K562 (cell line): ENCODE results near the gene TRIM27. TPM values are rescaled to one million over a fixed set of nuclear protein-coding genes. Genes with fewer than 3 reads are reported as not detected.

Experiments used
- KDM1A ChIP-seq, 2 experiments: fragments of 450-650 bp; IDR thresholded peaks; 2 replicates each; pipeline ENCODE4 v1.6.1; 2016; ENCODE audit warnings: mild to moderate bottlenecking in 2 of 2
- MTA3 ChIP-seq: fragments of 450-650 bp; formaldehyde crosslinking; IDR thresholded peaks from 2 replicates; pipeline ENCODE4 v1.6.1; 2017; ENCODE audit warnings: mild to moderate bottlenecking, borderline replicate concordance
- NFATC3 ChIP-seq: fragments of 450-650 bp; IDR thresholded peaks from 2 replicates; pipeline ENCODE4 v1.6.1; 2017; ENCODE audit warnings: mild to moderate bottlenecking
- NFXL1 ChIP-seq: fragments of 450-650 bp; formaldehyde crosslinking; IDR thresholded peaks from 2 replicates; pipeline ENCODE4 v1.4.0; 2021; ENCODE audit warnings: mild to moderate bottlenecking
- PTRF ChIP-seq: fragments of 450-650 bp; IDR thresholded peaks from 2 replicates; pipeline ENCODE4 v1.6.1; 2016; ENCODE audit warnings: mild to moderate bottlenecking, missing genetic modification characterization, missing compliant biosample characterization
- REST ChIP-seq, 2 experiments: fragments of 450-650 bp; formaldehyde crosslinking in 1 of 2; IDR thresholded peaks; 2 replicates each; pipeline versions ENCODE4 v1.4.0 to v1.6.1; 2014 to 2020; ENCODE audit warnings: mild to moderate bottlenecking in 2 of 2, borderline replicate concordance in 1 of 2, low read depth in 1 of 2
- ZNF175 ChIP-seq: fragments of 200-800 bp; sonication (Bioruptor generic); IDR thresholded peaks from 2 replicates; pipeline ENCODE4 v1.6.1; 2016; ENCODE audit warnings: low read depth, mild to moderate bottlenecking, missing genetic modification characterization, missing compliant biosample characterization
- ZNF407 ChIP-seq: fragments of 450-650 bp; IDR thresholded peaks from 2 replicates; pipeline ENCODE4 v1.6.1; 2016; ENCODE audit warnings: low read depth
- polyA plus RNA-seq, 8 experiments: library from polyadenylated mRNA; depleted of rRNA in 4 of 8; stranded (reverse) in 5 of 8; unstranded in 3 of 8; fragments of >200 nt; fragmentation: Nextera tagmentation in 2 of 8; fragmentation: Illumina TruSeq in 1 of 8; extraction: Ambion mirVana in 2 of 8; extraction: Trizol in 1 of 8; gene quantifications; 2 replicates each; pipeline versions ENCODE4 v1.2.1 to v1.2.3, GENCODE V29; 2011 to 2014; ENCODE audit warnings: inconsistent platforms in 1 of 8, missing spikeins in 1 of 8
- total RNA-seq, 7 experiments: library from RNA; depleted of rRNA in 6 of 7; stranded (reverse); fragments of >200 nt in 6 of 7; fragmentation: Illumina TruSeq in 2 of 7; extraction: Trizol in 2 of 7; gene quantifications; 2 replicates each; pipeline versions ENCODE4 v1.2.1 to v1.2.3, GENCODE V29; 2011 to 2021; ENCODE audit warnings: low replicate concordance in 1 of 7
- TF ChIP-seq, protein P1 (sequence below): fragments of 250-450 bp; sonication (Bioruptor Pico); IDR thresholded peaks from 2 replicates; pipeline ENCODE4 v1.8.0; 2021; ENCODE audit warnings: borderline replicate concordance, mild to moderate bottlenecking, moderate library complexity; ENCODE audit not compliant: poor library complexity, severe bottlenecking

Gene TRIM27
- total and polyA plus RNA-seq, 9 of the 15 experiments (the other 6 are each of a cell fraction or from before 2014, with no cell fraction given) = 37.7 to 235 (median 122) TPM

GRCh38 chr6:28943557-28944411 is 20.0 kb upstream of the TRIM27 start (continued):
- no peak; the same call in 1 of the 2 replicates for TF ChIP-seq REST (IDR thresholded peaks at IDR 0.05; ENCODE audit: borderline replicate concordance)
- TF ChIP-seq REST (CRISPR knock-in tag; IDR thresholded peaks at IDR 0.05; ENCODE audit: low read depth) = peak; percentile 71; the same call in 1 of the 2 replicates
- peak; percentile 56; the same call in 1 of the 2 replicates for TF ChIP-seq ZNF175 (CRISPR knock-in tag)
- TF ChIP-seq ZNF407 = peak; percentile 59
- TF ChIP-seq, protein P1, sequence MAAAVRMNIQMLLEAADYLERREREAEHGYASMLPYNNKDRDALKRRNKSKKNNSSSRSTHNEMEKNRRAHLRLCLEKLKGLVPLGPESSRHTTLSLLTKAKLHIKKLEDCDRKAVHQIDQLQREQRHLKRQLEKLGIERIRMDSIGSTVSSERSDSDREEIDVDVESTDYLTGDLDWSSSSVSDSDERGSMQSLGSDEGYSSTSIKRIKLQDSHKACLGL (CRISPR knock-in tag) = no peak
- no peak for TF ChIP-seq NFXL1
- peak; percentile 23; the same call in 1 of the 2 replicates for TF ChIP-seq NFATC3
- peak; percentile 57; the same call in 1 of the 2 replicates for TF ChIP-seq MTA3
- TF ChIP-seq PTRF (tag) = no peak
- no peak for TF ChIP-seq KDM1A (IDR thresholded peaks at IDR 0.05)
